ENCODE measurements around the gene RAB27A.

Gene RAB27A

GRCh38 chr15:55270291-55270690 is 19.3 kb downstream of the RAB27A start:
- H3K36me3 ChIP-seq (ENCODE audit: control insufficient read depth, low read length), result no peaks in the 10 kb centered on the region
- no peaks in the 10 kb centered on the region for H4K20me1 ChIP-seq (ENCODE audit: control insufficient read depth, insufficient read depth, low read depth, low read length)
- H3K4me1 ChIP-seq (ENCODE audit: control insufficient read depth, low read length), result peaks cover 11% of the 10 kb centered on the region
- no peak overlapping the region for H3K4me3 ChIP-seq (ENCODE audit: low read length)
- no peaks in the 10 kb centered on the region for H3K9me3 ChIP-seq (ENCODE audit: control insufficient read depth, insufficient read depth, low read length)
- no peaks in the 10 kb centered on the region for H3K27me3 ChIP-seq (ENCODE audit: control insufficient read depth, low read length)
- H3K4me2 ChIP-seq (ENCODE audit: low read length), result no peak overlapping the region
- H3K9me2 ChIP-seq (replicated peaks; ENCODE audit: control insufficient read depth, low read length), result no peaks in the 10 kb centered on the region
- H3F3A ChIP-seq (ENCODE audit: control insufficient read depth, insufficient read depth), result no peaks in the 10 kb centered on the region
- H3K79me2 ChIP-seq (ENCODE audit: control insufficient read depth, low read length), result no peaks in the 10 kb centered on the region
- no peak overlapping the region for H3K27ac ChIP-seq (ENCODE audit: low read depth, low read length)
- TF ChIP-seq CTCF (IDR thresholded peaks at IDR 0.05; ENCODE audit: low read depth, low read length, poor library complexity, severe bottlenecking) (no peak), EZH2phosphoT487 (IDR thresholded peaks at IDR 0.05; ENCODE audit: borderline replicate concordance, low read length) (no peak)

- no peaks in the 10 kb centered on the region for H3K36me3 ChIP-seq (ENCODE audit: control insufficient read depth, low read length)
- H3F3A ChIP-seq (ENCODE audit: control insufficient read depth, insufficient read depth), result no peaks in the 10 kb centered on the region
- H3K4me3 ChIP-seq (ENCODE audit: low read length), result no peak overlapping the region
- no peaks in the 10 kb centered on the region for H3K9me3 ChIP-seq (ENCODE audit: control insufficient read depth, insufficient read depth, low read length)
- H3K4me2 ChIP-seq (ENCODE audit: low read length), result no peak overlapping the region
- TF ChIP-seq EZH2phosphoT487 (IDR thresholded peaks at IDR 0.05; ENCODE audit: borderline replicate concordance, low read length) (no peak), CTCF (IDR thresholded peaks at IDR 0.05; ENCODE audit: low read depth, low read length, poor library complexity, severe bottlenecking) (no peak)
- H3K4me1 ChIP-seq (ENCODE audit: control insufficient read depth, low read length), result peaks cover 11% of the 10 kb centered on the region
- no peaks in the 10 kb centered on the region for H3K79me2 ChIP-seq (ENCODE audit: control insufficient read depth, low read length)
- no peaks in the 10 kb centered on the region for H3K9me2 ChIP-seq (replicated peaks; ENCODE audit: control insufficient read depth, low read length)
- H3K27ac ChIP-seq (ENCODE audit: low read depth, low read length), result no peak overlapping the region
- no peaks in the 10 kb centered on the region for H4K20me1 ChIP-seq (ENCODE audit: control insufficient read depth, insufficient read depth, low read depth, low read length)
- H3K27me3 ChIP-seq (ENCODE audit: control insufficient read depth, low read length), result no peaks in the 10 kb centered on the region
These were observed 21.4 kb downstream of the RAB27A start for GRCh38 chr15:55268176-55268695.

- Histone ChIP-seq H3K27ac (ENCODE audit: low read depth, low read length) (no peak overlapping the region), H3K79me2 (ENCODE audit: control insufficient read depth, low read length) (no peaks in the 10 kb centered on the region), H3K4me3 (ENCODE audit: low read length) (peak overlapping the region; percentile 29; the same call in 1 of the 2 replicates), H3K4me1 (ENCODE audit: control insufficient read depth, low read length) (peaks cover 11% of the 10 kb centered on the region), H3K36me3 (ENCODE audit: control insufficient read depth, low read length) (no peaks in the 10 kb centered on the region), H3F3A (ENCODE audit: control insufficient read depth, insufficient read depth) (no peaks in the 10 kb centered on the region), H4K20me1 (ENCODE audit: control insufficient read depth, insufficient read depth, low read depth, low read length) (no peaks in the 10 kb centered on the region), H3K9me2 (replicated peaks; ENCODE audit: control insufficient read depth, low read length) (no peaks in the 10 kb centered on the region), H3K9me3 (ENCODE audit: control insufficient read depth, insufficient read depth, low read length) (no peaks in the 10 kb centered on the region), H3K27me3 (ENCODE audit: control insufficient read depth, low read length) (no peaks in the 10 kb centered on the region), H3K4me2 (ENCODE audit: low read length) (peak overlapping the region; percentile 38)
- TF ChIP-seq CTCF (IDR thresholded peaks at IDR 0.05; ENCODE audit: low read depth, low read length, poor library complexity, severe bottlenecking) (no peak), EZH2phosphoT487 (IDR thresholded peaks at IDR 0.05; ENCODE audit: borderline replicate concordance, low read length) (no peak)
These were observed 22.0 kb downstream of the RAB27A start for GRCh38 chr15:55267401-55268175.
